ENCODE results near the gene RPA3.
"Not testable (repeated sequence)": the region's sequence is repeated elsewhere in the genome, so short reads cannot be mapped to it uniquely, and the experiment has no call there.

RPA3 gene

GRCh38 chr7:7670490-7670889 lies 47.9 kb downstream of the RPA3 start:
- H3K4me3 ChIP-seq (ENCODE audit: low read depth, low read length): no peak overlapping the region
- TF ChIP-seq CTCF (IDR thresholded peaks at IDR 0.05; ENCODE audit: low read depth, low read length, missing control alignments): no peak
- H3K36me3 ChIP-seq (replicated peaks): no peaks in the 10 kb centered on the region
- DNase-seq: no peak
- no peak overlapping the region for H3K27ac ChIP-seq
- in situ Hi-C loops (cut with HindIII; ENCODE audit: low pct_ligation_motif_present, low sequenced_read_pairs): no loop called here
- no peaks in the 10 kb centered on the region for H3K27me3 ChIP-seq (replicated peaks)

GRCh38 chr7:7668706-7669105 lies 49.7 kb downstream of the RPA3 start:
- H3K27ac ChIP-seq: no peak overlapping the region
- in situ Hi-C loops (cut with HindIII; ENCODE audit: low pct_ligation_motif_present, low sequenced_read_pairs): no loop called here
- H3K4me3 ChIP-seq (ENCODE audit: low read depth, low read length): no peak overlapping the region
- no peak for DNase-seq
- H3K36me3 ChIP-seq (replicated peaks): no peaks in the 10 kb centered on the region
- H3K27me3 ChIP-seq (replicated peaks): no peaks in the 10 kb centered on the region
- no peak for TF ChIP-seq CTCF (IDR thresholded peaks at IDR 0.05; ENCODE audit: low read depth, low read length, missing control alignments)

GRCh38 chr7:7667187-7667586 lies 51.2 kb downstream of the RPA3 start:
- no peak for TF ChIP-seq CTCF (IDR thresholded peaks at IDR 0.05; ENCODE audit: low read depth, low read length, missing control alignments)
- in situ Hi-C loops (cut with HindIII; ENCODE audit: low pct_ligation_motif_present, low sequenced_read_pairs): no loop called here
- H3K36me3 ChIP-seq (replicated peaks): no peaks in the 10 kb centered on the region
- DNase-seq: no peak
- H3K4me3 ChIP-seq (ENCODE audit: low read depth, low read length): no peak overlapping the region
- H3K27me3 ChIP-seq (replicated peaks): no peaks in the 10 kb centered on the region
- H3K27ac ChIP-seq: no peak overlapping the region

- in situ Hi-C loops (cut with HindIII; ENCODE audit: low pct_ligation_motif_present, low sequenced_read_pairs): no loop called here
- no peak for TF ChIP-seq CTCF (IDR thresholded peaks at IDR 0.05; ENCODE audit: low read depth, low read length, missing control alignments)
- Histone ChIP-seq H3K4me3 (ENCODE audit: low read depth, low read length) (no peak overlapping the region), H3K27ac (no peak overlapping the region), H3K36me3 (replicated peaks) (no peaks in the 10 kb centered on the region), H3K27me3 (replicated peaks) (no peaks in the 10 kb centered on the region)
- no peak for DNase-seq
These were observed 53.4 kb downstream of the RPA3 start for GRCh38 chr7:7665031-7665430.

- TF ChIP-seq CTCF (IDR thresholded peaks at IDR 0.05; ENCODE audit: low read depth, low read length, missing control alignments): no peak
- Histone ChIP-seq H3K4me3 (ENCODE audit: low read depth, low read length) (no peak overlapping the region), H3K27me3 (replicated peaks) (no peaks in the 10 kb centered on the region), H3K36me3 (replicated peaks) (no peaks in the 10 kb centered on the region), H3K27ac (no peak overlapping the region)
- no peak for DNase-seq
- in situ Hi-C loops (cut with HindIII; ENCODE audit: low pct_ligation_motif_present, low sequenced_read_pairs): no loop called here
These were observed 54.1 kb downstream of the RPA3 start for GRCh38 chr7:7664291-7664690.

- H3K36me3 ChIP-seq (replicated peaks): no peaks in the 10 kb centered on the region
- H3K4me3 ChIP-seq (ENCODE audit: low read depth, low read length): no peak overlapping the region
- in situ Hi-C loops (cut with HindIII; ENCODE audit: low pct_ligation_motif_present, low sequenced_read_pairs): no loop called here
- no peaks in the 10 kb centered on the region for H3K27me3 ChIP-seq (replicated peaks)
- peak; percentile 27 for DNase-seq
- no peak overlapping the region for H3K27ac ChIP-seq
- TF ChIP-seq CTCF (IDR thresholded peaks at IDR 0.05; ENCODE audit: low read depth, low read length, missing control alignments): peak; percentile 65
These were observed 55.9 kb downstream of the RPA3 start for GRCh38 chr7:7662527-7662926.

- H3K36me3 ChIP-seq (replicated peaks); H3K27ac ChIP-seq; in situ Hi-C loops (cut with HindIII; ENCODE audit: low pct_ligation_motif_present, low sequenced_read_pairs); DNase-seq; H3K4me3 ChIP-seq (ENCODE audit: low read depth, low read length); H3K27me3 ChIP-seq (replicated peaks): not testable (repeated sequence)
These were observed 61.9 kb downstream of the RPA3 start for GRCh38 chr7:7656459-7656858.
